ENCODE results near the gene NT5C1A.

The NT5C1A gene

DNA sequence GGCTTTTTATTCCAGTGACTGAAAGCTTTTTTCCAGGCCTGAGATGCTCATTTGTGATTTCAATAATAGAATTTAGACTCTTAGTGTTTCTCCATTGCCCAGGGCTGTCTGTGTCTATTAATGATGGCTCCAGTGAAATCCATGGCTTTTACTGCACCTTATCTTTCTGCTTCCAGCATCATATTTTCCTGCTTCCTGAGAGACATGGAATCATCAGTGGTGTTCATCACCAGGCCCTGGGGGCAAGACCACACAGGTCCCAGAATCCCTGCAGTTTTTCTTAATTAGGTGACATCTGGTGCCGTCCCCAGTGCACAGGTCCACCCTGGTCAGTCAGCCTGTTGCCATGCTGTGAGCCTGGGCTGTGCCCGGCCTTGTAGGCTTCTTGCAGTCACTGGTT lies 15.5 kb downstream of the NT5C1A start (continued):
- TF ChIP-seq, protein P1, sequence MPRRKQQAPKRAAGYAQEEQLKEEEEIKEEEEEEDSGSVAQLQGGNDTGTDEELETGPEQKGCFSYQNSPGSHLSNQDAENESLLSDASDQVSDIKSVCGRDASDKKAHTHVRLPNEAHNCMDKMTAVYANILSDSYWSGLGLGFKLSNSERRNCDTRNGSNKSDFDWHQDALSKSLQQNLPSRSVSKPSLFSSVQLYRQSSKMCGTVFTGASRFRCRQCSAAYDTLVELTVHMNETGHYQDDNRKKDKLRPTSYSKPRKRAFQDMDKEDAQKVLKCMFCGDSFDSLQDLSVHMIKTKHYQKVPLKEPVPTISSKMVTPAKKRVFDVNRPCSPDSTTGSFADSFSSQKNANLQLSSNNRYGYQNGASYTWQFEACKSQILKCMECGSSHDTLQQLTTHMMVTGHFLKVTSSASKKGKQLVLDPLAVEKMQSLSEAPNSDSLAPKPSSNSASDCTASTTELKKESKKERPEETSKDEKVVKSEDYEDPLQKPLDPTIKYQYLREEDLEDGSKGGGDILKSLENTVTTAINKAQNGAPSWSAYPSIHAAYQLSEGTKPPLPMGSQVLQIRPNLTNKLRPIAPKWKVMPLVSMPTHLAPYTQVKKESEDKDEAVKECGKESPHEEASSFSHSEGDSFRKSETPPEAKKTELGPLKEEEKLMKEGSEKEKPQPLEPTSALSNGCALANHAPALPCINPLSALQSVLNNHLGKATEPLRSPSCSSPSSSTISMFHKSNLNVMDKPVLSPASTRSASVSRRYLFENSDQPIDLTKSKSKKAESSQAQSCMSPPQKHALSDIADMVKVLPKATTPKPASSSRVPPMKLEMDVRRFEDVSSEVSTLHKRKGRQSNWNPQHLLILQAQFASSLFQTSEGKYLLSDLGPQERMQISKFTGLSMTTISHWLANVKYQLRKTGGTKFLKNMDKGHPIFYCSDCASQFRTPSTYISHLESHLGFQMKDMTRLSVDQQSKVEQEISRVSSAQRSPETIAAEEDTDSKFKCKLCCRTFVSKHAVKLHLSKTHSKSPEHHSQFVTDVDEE (CRISPR knock-in tag; IDR thresholded peaks at IDR 0.05) = peak; percentile 86

DNA sequence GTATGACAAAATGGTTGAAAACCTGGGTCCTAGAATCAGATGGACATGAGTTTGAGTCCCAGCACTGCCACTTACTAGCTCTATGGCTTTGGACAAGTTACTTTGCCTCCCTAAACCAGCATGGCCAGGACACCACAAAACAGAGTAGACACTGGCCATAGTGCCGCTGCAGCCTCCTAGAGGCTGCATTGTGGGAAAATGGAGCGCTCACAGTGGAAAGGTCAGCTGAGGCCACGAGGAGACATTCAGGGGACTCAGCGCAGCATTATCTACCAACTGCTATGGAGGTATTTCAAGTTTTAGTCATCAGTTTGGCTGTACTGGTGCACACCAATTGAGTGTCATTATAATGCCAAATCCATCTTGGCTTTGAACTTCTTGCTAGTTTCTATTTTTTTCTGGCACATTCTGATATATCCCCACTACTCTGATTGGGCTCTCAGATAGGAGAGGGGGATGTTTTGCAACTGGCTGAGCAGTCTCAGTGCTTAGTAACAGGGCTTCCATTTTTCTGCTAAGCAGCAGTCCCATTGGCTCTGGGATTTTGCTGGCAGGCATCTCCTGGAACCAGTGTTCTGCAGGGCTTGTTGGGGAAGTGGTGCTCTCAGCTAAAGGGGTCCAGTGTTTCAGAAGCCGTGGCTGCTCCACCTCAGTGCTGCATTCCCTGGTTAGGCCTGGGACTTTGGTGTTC lies 16.2 kb downstream of the NT5C1A start:
- peak; percentile 8; the same call in 1 of the 3 replicates for ATAC-seq
- TF ChIP-seq, protein P1 (CRISPR knock-in tag; IDR thresholded peaks at IDR 0.05) = no peak
- TF ChIP-seq ZFP30 (CRISPR knock-in tag; IDR thresholded peaks at IDR 0.05) (no peak), ZNF8 (CRISPR knock-in tag; IDR thresholded peaks at IDR 0.05) (no peak), OSR1 (CRISPR knock-in tag; IDR thresholded peaks at IDR 0.05) (no peak), RARB (CRISPR knock-in tag; IDR thresholded peaks at IDR 0.05) (no peak), GLIS3 (CRISPR knock-in tag; IDR thresholded peaks at IDR 0.05) (no peak)

DNA sequence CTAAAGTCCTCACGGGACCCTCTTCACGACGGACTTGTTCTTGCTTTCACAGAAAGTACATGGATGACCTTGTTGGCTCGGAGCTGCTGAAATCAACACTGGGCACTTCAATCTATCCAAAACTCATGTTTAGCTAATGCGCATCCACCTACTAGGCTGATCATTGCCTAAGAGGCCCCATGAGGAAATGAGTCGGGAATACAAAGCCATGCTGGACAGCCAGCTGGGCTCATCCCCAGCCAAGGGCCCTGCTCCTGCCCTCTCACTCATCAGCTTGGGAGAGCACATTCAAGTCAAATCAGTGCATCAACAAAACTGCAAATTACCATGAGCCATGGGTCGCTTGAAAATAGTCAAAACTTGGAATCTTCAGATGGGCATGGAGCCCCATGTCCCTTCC lies 17.6 kb downstream of the NT5C1A start:
- TF ChIP-seq TCF4 (CRISPR knock-in tag; IDR thresholded peaks at IDR 0.05; ENCODE audit: borderline replicate concordance) = no peak
- no peak for TF ChIP-seq PPARA (CRISPR knock-in tag; IDR thresholded peaks at IDR 0.05; ENCODE audit: borderline replicate concordance)
- no peak for TF ChIP-seq OSR1 (CRISPR knock-in tag; IDR thresholded peaks at IDR 0.05)
- no peak for TF ChIP-seq ISL1 (CRISPR knock-in tag; IDR thresholded peaks at IDR 0.05)
- no peak for TF ChIP-seq ZNF70 (CRISPR knock-in tag; IDR thresholded peaks at IDR 0.05)
- no peak for TF ChIP-seq ZNF8 (CRISPR knock-in tag; IDR thresholded peaks at IDR 0.05)
- no peak for TF ChIP-seq GLIS3 (CRISPR knock-in tag; IDR thresholded peaks at IDR 0.05)
- TF ChIP-seq ZFP30 (CRISPR knock-in tag; IDR thresholded peaks at IDR 0.05) = no peak
- TF ChIP-seq, protein P2, sequence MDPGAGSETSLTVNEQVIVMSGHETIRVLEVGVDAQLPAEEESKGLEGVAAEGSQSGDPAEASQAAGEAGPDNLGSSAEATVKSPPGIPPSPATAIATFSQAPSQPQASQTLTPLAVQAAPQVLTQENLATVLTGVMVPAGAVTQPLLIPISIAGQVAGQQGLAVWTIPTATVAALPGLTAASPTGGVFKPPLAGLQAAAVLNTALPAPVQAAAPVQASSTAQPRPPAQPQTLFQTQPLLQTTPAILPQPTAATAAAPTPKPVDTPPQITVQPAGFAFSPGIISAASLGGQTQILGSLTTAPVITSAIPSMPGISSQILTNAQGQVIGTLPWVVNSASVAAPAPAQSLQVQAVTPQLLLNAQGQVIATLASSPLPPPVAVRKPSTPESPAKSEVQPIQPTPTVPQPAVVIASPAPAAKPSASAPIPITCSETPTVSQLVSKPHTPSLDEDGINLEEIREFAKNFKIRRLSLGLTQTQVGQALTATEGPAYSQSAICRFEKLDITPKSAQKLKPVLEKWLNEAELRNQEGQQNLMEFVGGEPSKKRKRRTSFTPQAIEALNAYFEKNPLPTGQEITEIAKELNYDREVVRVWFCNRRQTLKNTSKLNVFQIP (CRISPR knock-in tag; IDR thresholded peaks at IDR 0.05; ENCODE audit: borderline replicate concordance, low read depth) = no peak
- TF ChIP-seq, protein P3, sequence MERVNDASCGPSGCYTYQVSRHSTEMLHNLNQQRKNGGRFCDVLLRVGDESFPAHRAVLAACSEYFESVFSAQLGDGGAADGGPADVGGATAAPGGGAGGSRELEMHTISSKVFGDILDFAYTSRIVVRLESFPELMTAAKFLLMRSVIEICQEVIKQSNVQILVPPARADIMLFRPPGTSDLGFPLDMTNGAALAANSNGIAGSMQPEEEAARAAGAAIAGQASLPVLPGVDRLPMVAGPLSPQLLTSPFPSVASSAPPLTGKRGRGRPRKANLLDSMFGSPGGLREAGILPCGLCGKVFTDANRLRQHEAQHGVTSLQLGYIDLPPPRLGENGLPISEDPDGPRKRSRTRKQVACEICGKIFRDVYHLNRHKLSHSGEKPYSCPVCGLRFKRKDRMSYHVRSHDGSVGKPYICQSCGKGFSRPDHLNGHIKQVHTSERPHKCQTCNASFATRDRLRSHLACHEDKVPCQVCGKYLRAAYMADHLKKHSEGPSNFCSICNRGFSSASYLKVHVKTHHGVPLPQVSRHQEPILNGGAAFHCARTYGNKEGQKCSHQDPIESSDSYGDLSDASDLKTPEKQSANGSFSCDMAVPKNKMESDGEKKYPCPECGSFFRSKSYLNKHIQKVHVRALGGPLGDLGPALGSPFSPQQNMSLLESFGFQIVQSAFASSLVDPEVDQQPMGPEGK (CRISPR knock-in tag; IDR thresholded peaks at IDR 0.05; ENCODE audit: borderline replicate concordance) = no peak
- no peak for TF ChIP-seq SNAI2 (CRISPR knock-in tag; IDR thresholded peaks at IDR 0.05)
- no peak for TF ChIP-seq ARNTL (CRISPR knock-in tag; IDR thresholded peaks at IDR 0.05; ENCODE audit: borderline replicate concordance, low read depth)
- TF ChIP-seq, protein P4, sequence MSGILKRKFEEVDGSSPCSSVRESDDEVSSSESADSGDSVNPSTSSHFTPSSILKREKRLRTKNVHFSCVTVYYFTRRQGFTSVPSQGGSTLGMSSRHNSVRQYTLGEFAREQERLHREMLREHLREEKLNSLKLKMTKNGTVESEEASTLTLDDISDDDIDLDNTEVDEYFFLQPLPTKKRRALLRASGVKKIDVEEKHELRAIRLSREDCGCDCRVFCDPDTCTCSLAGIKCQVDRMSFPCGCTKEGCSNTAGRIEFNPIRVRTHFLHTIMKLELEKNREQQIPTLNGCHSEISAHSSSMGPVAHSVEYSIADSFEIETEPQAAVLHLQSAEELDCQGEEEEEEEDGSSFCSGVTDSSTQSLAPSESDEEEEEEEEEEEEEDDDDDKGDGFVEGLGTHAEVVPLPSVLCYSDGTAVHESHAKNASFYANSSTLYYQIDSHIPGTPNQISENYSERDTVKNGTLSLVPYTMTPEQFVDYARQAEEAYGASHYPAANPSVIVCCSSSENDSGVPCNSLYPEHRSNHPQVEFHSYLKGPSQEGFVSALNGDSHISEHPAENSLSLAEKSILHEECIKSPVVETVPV (CRISPR knock-in tag; IDR thresholded peaks at IDR 0.05) = no peak
- TF ChIP-seq, protein P5, sequence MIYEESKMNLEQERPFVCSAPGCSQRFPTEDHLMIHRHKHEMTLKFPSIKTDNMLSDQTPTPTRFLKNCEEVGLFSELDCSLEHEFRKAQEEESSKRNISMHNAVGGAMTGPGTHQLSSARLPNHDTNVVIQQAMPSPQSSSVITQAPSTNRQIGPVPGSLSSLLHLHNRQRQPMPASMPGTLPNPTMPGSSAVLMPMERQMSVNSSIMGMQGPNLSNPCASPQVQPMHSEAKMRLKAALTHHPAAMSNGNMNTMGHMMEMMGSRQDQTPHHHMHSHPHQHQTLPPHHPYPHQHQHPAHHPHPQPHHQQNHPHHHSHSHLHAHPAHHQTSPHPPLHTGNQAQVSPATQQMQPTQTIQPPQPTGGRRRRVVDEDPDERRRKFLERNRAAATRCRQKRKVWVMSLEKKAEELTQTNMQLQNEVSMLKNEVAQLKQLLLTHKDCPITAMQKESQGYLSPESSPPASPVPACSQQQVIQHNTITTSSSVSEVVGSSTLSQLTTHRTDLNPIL (CRISPR knock-in tag; IDR thresholded peaks at IDR 0.05; ENCODE audit: low read depth) = no peak
- TF ChIP-seq ESRRG (CRISPR knock-in tag; IDR thresholded peaks at IDR 0.05) = no peak
- TF ChIP-seq TOX (CRISPR knock-in tag; IDR thresholded peaks at IDR 0.05; ENCODE audit: borderline replicate concordance) = no peak
- TF ChIP-seq RARB (CRISPR knock-in tag; IDR thresholded peaks at IDR 0.05) = no peak
- TF ChIP-seq CSDC2 (CRISPR knock-in tag; IDR thresholded peaks at IDR 0.05) = no peak
- TF ChIP-seq BACH2 (CRISPR knock-in tag; IDR thresholded peaks at IDR 0.05; ENCODE audit: borderline replicate concordance) = no peak
- no peak for ATAC-seq
